Omental fat pad (tissue), 4 donors: Measurements from ENCODE around the gene AOC3. TPM values are rescaled to one million over a fixed set of nuclear protein-coding genes. Genes with fewer than 3 reads are reported as not detected.
"Not testable (repeated sequence)": the region's sequence is repeated elsewhere in the genome, so short reads cannot be mapped to it uniquely, and the experiment has no call there.

Source experiments
- ATAC-seq: fragments of 150-250 bp; one replicate; pipeline ENCODE4 v1.9.1; 2016; ENCODE audit warnings: mild to moderate bottlenecking, moderate library complexity; ENCODE audit not compliant: low FRiP score
- DNase-seq: peaks from one replicate; pipeline ENCODE4 v3.0.0-alpha.2; 2019; ENCODE audit warnings: low spot score
- CTCF ChIP-seq, 3 donors: fragments of 450-650 bp; IDR thresholded peaks; one replicate each; pipeline ENCODE4 v1.5.1; 2016 to 2017; ENCODE audit warnings: antibody characterized with exemption in 3 of 3, mild to moderate bottlenecking in 3 of 3, moderate library complexity in 2 of 3
- total RNA-seq, 4 donors: library from RNA; depleted of rRNA; stranded (reverse); fragments of >200 nt; gene quantifications; one replicate each; pipeline ENCODE4 v1.1.0, GENCODE V29; 2016

The AOC3 gene
- total RNA-seq, 4 donors from 2014 or later: 106 to 221 (median 175) TPM

GRCh38 chr17:42880776-42881310, 29.8 kb downstream of the AOC3 start:
- ATAC-seq (no peak), DNase-seq (no peak)
- no peak for TF ChIP-seq CTCF (IDR thresholded peaks at IDR 0.05)

GRCh38 chr17:42881706-42882105, 30.7 kb downstream of the AOC3 start:
- ATAC-seq: not testable (repeated sequence)

GRCh38 chr17:42882166-42882565, 31.2 kb downstream of the AOC3 start:
- no peak for TF ChIP-seq CTCF (IDR thresholded peaks at IDR 0.05)
- DNase-seq: no peak
- ATAC-seq: no peak

More at GRCh38 chr17:42881706-42882105, 30.7 kb downstream of the AOC3 start:
- DNase-seq: not testable (repeated sequence)

- no peak for TF ChIP-seq CTCF (IDR thresholded peaks at IDR 0.05)
- no peak for ATAC-seq
- DNase-seq: no peak
These were observed 33.0 kb downstream of the AOC3 start for GRCh38 chr17:42883802-42884558.

GRCh38 chr17:42885806-42886205, 34.8 kb downstream of the AOC3 start:
- DNase-seq, ATAC-seq: not testable (repeated sequence)

GRCh38 chr17:42886283-42887176, 35.5 kb downstream of the AOC3 start:
- DNase-seq (no peak), ATAC-seq (no peak)
- no peak for TF ChIP-seq CTCF (IDR thresholded peaks at IDR 0.05)

- ATAC-seq (no peak), DNase-seq (no peak)
- no peak for TF ChIP-seq CTCF (IDR thresholded peaks at IDR 0.05)
These were observed 38.8 kb downstream of the AOC3 start for GRCh38 chr17:42889809-42890208.
